Activated naive CD4-positive, alpha-beta T cell treated with Interleukin-2 at 50 U/mL for 16 hours (primary cell): ENCODE data around the gene MRPL48.
A peak's percentile ranks its signal among the peaks of the same experiment; 100 is the strongest.
"Not testable (repeated sequence)": the region's sequence is repeated elsewhere in the genome, so short reads cannot be mapped to it uniquely, and the experiment has no call there.

Experiments
- DNase-seq: peaks from one replicate; pipeline ENCODE4 v3.0.0-alpha.2; 2020

The MRPL48 gene

GRCh38 chr11:73787643-73788558 lies at the start of gene MRPL48:
MRPL48 (plus strand) TSS chr11:73787874; CDS start chr11:73787972, 98 bp downstream.
- peak; percentile 91 for DNase-seq

DNA sequence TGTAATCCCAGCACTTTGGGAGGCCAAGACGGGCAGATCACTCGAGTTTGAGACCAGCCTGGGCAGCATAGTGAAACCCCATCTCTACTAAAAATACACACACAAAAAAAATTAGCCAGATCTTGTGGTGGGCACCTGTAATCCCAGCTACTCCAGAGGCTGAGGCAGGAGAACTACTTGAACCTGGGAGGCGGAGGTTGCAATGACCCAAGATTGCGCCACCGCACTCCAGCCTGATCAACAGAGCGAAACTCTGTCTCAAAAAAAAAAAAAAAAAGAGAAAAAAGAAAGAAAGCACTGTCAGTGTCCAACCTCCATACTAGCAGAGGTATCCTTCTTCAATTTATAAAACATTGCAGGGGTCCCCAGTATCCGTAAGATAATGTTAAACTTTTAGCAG lies 44.6 kb upstream of the MRPL48 start:
- DNase-seq = no peak

DNA sequence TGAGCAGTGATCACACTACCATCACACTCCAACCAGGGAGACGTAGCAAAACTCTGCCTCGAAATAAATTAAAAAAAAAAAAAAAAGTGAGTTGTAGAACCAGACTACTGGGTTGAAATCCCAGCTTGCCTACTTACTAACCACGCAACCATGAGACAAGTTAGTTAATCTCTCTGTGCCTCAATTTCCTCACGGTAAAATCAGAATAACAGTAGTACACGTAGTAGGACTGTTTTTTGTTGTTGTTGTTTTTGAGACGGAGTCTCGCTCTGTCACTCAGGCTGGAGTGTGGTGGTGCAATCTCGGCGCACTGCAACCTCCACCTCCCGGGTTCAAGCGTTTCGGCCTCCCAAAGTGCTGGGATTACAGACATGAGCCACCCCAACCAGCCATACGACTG lies 41.0 kb upstream of the MRPL48 start:
- DNase-seq = no peak

GRCh38 chr11:73747762-73748161 lies 39.9 kb upstream of the MRPL48 start:
- no peak for DNase-seq

DNA sequence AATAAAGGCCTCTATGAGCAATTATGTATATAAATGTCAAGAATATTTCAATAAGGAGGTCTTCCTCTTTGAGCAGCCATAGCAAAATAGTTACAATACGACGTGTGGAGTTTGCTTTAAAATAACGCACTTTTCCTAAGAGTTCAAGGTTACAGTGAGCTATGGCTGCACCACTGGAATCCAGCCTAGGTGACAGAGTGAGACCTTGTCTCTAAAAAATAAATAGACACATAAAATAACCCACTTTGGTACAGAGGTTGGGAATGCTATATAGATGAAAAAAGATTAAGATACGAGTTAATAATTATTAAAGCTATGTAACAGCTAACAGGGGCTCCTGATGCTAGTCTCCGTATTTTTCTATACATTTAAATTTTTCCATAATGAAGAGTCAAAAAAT lies 39.4 kb upstream of the MRPL48 start:
- DNase-seq = no peak

- no peak for DNase-seq
Observed at GRCh38 chr11:73749118-73749517, 38.6 kb upstream of the MRPL48 start.

DNA sequence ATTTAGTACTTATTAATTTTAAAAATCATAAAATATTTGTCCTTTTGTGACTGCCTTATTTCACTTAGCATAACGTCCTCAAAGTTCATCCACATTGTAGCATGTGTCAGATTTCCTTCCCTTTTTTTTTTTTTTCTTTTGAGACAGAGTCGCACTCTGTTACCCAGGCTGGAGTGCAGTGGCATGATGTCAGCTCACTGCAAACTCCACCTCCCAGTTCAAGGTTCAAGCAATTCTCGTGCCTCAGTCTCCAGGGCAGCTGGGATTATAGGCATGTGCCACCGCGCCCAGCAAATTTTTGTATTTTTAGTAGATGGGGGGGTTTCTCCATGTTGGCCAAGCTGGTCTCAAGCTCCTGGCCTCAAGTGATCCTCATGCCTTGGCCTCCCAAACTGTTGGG lies 37.4 kb upstream of the MRPL48 start:
- no peak for DNase-seq

GRCh38 chr11:73750862-73751261 lies 36.8 kb upstream of the MRPL48 start:
- not testable (repeated sequence) for DNase-seq

GRCh38 chr11:73752216-73752867 lies 35.3 kb upstream of the MRPL48 start:
- DNase-seq = no peak

DNA sequence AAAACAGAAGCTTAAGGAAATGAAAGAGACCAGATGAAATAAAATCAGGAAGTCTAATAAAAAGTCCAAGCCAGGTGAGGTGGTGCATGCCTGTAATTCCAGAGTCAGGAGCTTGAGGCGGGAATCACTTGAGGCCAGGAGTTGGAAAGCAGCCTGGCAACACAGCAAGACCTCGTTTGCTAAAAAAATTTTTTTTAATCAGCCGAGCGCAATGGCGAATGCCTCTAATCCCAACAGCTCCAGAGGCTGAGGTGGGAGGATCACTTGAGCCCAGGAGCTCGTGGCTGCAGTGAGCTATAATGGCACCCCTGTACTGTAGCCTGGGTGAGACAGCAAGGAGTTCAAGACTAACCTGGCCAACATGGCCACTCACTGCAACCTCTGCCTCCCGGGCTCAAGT lies 34.8 kb upstream of the MRPL48 start:
- no peak for DNase-seq

- no peak for DNase-seq
Observed at GRCh38 chr11:73753938-73754337, 33.7 kb upstream of the MRPL48 start.

GRCh38 chr11:73755670-73756069 lies 32.0 kb upstream of the MRPL48 start:
- DNase-seq = no peak

DNA sequence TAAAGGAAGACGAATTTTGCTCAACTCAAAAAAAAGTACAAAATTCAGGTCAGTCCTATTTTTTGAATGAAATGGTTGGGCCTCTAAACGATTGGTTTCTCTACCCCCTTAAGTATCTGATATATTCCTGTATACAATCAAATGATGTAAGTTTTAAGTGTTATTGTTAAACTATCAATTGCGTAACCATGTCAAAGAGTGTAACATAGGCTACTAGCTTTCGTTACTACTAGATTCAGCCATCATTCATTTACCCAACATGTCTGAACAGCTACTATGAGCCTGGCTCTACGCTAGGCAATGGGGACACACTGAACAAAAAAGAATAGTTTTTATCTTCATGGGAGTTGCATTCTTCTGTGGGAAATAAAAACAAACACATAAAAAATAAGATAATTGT lies 30.1 kb upstream of the MRPL48 start:
- DNase-seq = no peak

GRCh38 chr11:73758451-73758850 lies 29.2 kb upstream of the MRPL48 start:
- no peak for DNase-seq

GRCh38 chr11:73759610-73760134 lies 28.0 kb upstream of the MRPL48 start:
- DNase-seq = no peak

- DNase-seq = no peak
Observed at GRCh38 chr11:73760135-73760678, 27.5 kb upstream of the MRPL48 start.

GRCh38 chr11:73760679-73761402 lies 26.8 kb upstream of the MRPL48 start, which contains the start of gene RAB6A:
RAB6A (minus strand) TSS chr11:73761074; CDS start chr11:73760635, 439 bp downstream.
- peak; percentile 100 for DNase-seq

GRCh38 chr11:73761403-73761945 lies 26.2 kb upstream of the MRPL48 start:
- peak; percentile 4 for DNase-seq

- no peak for DNase-seq
Observed at GRCh38 chr11:73762732-73763131, 24.9 kb upstream of the MRPL48 start.

- DNase-seq = no peak
Observed at GRCh38 chr11:73766763-73767162, 20.9 kb upstream of the MRPL48 start.

- not testable (repeated sequence) for DNase-seq
Observed at GRCh38 chr11:73770811-73771210, 16.9 kb upstream of the MRPL48 start.

DNA sequence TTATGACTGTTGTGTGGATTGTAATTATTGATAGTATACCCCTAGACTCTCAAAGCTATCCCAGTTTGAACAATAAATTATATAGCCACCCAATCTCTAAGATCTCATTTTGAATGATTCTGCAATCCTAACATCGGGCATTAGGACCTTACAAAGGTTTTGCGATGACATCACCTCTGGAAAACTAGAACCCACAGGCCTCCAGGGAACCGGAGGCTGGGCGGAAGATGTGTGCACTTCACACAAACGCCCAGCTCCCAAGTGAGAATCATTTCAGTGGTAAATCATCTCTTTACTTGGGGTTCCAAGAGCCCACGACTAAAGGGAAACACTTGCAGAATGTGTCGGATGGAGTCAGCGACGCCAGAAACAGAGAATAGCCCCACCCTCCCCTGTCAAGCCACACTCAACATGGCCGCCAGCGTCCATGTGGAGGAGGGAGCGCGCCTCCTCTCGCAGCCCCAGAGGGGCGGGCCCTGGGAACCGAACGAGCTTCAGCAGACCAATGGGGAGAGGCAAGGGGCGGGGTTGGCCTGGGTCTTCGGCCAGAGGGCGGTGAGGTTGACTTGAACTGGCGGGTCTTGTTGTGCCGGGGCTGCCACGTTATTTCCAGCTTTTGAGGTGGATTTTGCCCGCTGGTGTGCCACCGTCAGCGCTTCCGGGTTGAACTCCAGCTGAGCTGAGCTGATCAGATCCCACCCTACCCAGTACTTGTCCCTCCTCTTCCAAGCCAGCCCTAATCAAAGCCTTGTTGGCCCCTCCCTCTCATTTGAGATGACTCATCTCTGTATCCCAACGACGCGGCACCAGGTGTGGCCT lies 8.4 kb upstream of the MRPL48 start:
- peak; percentile 99 for DNase-seq
